ENCODE data around the gene RGS6. TPM values are rescaled to one million over a fixed set of nuclear protein-coding genes. Genes with fewer than 3 reads are reported as not detected.

RGS6 gene
- total RNA-seq, 4 donors from 2014 or later, result 0.83 to 2.4 (median 1.5) TPM

GRCh38 chr14:72521968-72522741 is 589.9 kb downstream of the RGS6 start:
- H3K4me1 ChIP-seq, result peaks cover 0 to 4% (median 2%) of the 10 kb centered on the region in 4 donors
- no peaks in the 10 kb centered on the region for H3K27me3 ChIP-seq
- TF ChIP-seq EP300 (IDR thresholded peaks at IDR 0.05) (no peak), POLR2AphosphoS5 (IDR thresholded peaks at IDR 0.05) (no peak), POLR2A (IDR thresholded peaks at IDR 0.05; ENCODE audit: low read depth) (no peak)
- TF ChIP-seq, protein P1, sequence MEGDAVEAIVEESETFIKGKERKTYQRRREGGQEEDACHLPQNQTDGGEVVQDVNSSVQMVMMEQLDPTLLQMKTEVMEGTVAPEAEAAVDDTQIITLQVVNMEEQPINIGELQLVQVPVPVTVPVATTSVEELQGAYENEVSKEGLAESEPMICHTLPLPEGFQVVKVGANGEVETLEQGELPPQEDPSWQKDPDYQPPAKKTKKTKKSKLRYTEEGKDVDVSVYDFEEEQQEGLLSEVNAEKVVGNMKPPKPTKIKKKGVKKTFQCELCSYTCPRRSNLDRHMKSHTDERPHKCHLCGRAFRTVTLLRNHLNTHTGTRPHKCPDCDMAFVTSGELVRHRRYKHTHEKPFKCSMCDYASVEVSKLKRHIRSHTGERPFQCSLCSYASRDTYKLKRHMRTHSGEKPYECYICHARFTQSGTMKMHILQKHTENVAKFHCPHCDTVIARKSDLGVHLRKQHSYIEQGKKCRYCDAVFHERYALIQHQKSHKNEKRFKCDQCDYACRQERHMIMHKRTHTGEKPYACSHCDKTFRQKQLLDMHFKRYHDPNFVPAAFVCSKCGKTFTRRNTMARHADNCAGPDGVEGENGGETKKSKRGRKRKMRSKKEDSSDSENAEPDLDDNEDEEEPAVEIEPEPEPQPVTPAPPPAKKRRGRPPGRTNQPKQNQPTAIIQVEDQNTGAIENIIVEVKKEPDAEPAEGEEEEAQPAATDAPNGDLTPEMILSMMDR (IDR thresholded peaks at IDR 0.05), result no peak
- peaks cover 0 to 12% (median 5%) of the 10 kb centered on the region in 4 donors for H3K9me3 ChIP-seq
- no peak for DNase-seq (ENCODE audit: extremely low spot score)
- H3K4me3 ChIP-seq, result no peak overlapping the region
- no peak overlapping the region for H3K27ac ChIP-seq (replicated peaks in 1 of 4)
- WGBS, result 86% methylated on average over 8 of the region's 8 CpGs
- H3K36me3 ChIP-seq, result no peaks in the 10 kb centered on the region
- intact Hi-C loops (cut with DNase I), result no loop called here

- Histone ChIP-seq H3K4me1 (no peaks in the 10 kb centered on the region), H3K4me3 (no peak overlapping the region), H3K27me3 (no peaks in the 10 kb centered on the region), H3K36me3 (no peaks in the 10 kb centered on the region), H3K27ac (replicated peaks in 1 of 4) (no peak overlapping the region), H3K9me3 (peaks cover 0 to 12% (median 5%) of the 10 kb centered on the region in 4 donors)
- no peak for DNase-seq (ENCODE audit: extremely low spot score)
- TF ChIP-seq, protein P1 (IDR thresholded peaks at IDR 0.05), result no peak
- TF ChIP-seq POLR2A (IDR thresholded peaks at IDR 0.05; ENCODE audit: low read depth), result no peak
- no peak for TF ChIP-seq POLR2AphosphoS5 (IDR thresholded peaks at IDR 0.05)
- no peak for TF ChIP-seq EP300 (IDR thresholded peaks at IDR 0.05)
- intact Hi-C loops (cut with DNase I), result no loop called here
- 95% methylated on average over 4 of the region's 4 CpGs for WGBS
These were observed 590.6 kb downstream of the RGS6 start for GRCh38 chr14:72522847-72523246.

GRCh38 chr14:72523424-72524294 is 591.4 kb downstream of the RGS6 start:
- H3K4me3 ChIP-seq, result no peak overlapping the region
- H3K27ac ChIP-seq (replicated peaks in 1 of 4), result no peak overlapping the region
- H3K4me1 ChIP-seq, result no peaks in the 10 kb centered on the region
- peaks cover 0 to 12% (median 5%) of the 10 kb centered on the region in 4 donors for H3K9me3 ChIP-seq
- TF ChIP-seq EP300 (IDR thresholded peaks at IDR 0.05), result no peak
- no peak for TF ChIP-seq POLR2AphosphoS5 (IDR thresholded peaks at IDR 0.05)
- TF ChIP-seq, protein P1 (IDR thresholded peaks at IDR 0.05), result no peak
- TF ChIP-seq POLR2A (IDR thresholded peaks at IDR 0.05; ENCODE audit: low read depth), result no peak
- no peaks in the 10 kb centered on the region for H3K36me3 ChIP-seq
- no peaks in the 10 kb centered on the region for H3K27me3 ChIP-seq
- 59% methylated on average over 5 of the region's 5 CpGs for WGBS
- intact Hi-C loops (cut with DNase I), result no loop called here
- DNase-seq (ENCODE audit: extremely low spot score), result no peak

DNA sequence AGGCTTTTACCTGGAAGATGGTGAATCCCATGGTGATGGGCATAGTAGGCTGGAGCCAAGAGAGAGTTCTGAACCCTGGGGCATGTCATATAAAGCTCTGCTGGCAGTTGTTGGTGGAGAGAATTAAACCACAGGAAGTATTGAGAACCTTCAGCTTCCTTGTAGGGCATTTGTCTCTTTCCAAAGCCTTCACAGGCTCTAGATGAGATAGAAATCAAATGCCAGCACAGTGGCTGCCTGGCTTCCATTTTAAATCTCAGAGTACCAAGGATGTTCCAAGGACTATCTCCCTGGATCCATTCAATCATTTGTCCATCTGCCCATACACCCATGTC is 592.0 kb downstream of the RGS6 start:
- H3K27ac ChIP-seq (replicated peaks in 1 of 4), result no peak overlapping the region
- DNase-seq (ENCODE audit: extremely low spot score), result no peak
- H3K9me3 ChIP-seq, result peaks cover 0 to 12% (median 5%) of the 10 kb centered on the region in 4 donors
- TF ChIP-seq EP300 (IDR thresholded peaks at IDR 0.05), result no peak
- TF ChIP-seq POLR2AphosphoS5 (IDR thresholded peaks at IDR 0.05), result no peak
- TF ChIP-seq, protein P1 (IDR thresholded peaks at IDR 0.05), result no peak
- no peak for TF ChIP-seq POLR2A (IDR thresholded peaks at IDR 0.05; ENCODE audit: low read depth)
- H3K36me3 ChIP-seq, result no peaks in the 10 kb centered on the region
- intact Hi-C loops (cut with DNase I), result no loop called here
- H3K4me3 ChIP-seq, result no peak overlapping the region
- H3K4me1 ChIP-seq, result no peaks in the 10 kb centered on the region
- H3K27me3 ChIP-seq, result no peaks in the 10 kb centered on the region
